NCI-H82 treated with DMSO at 0.1 percent for 48 hours (cell line): Measurements from ENCODE around the gene TNS3.
"Not testable (repeated sequence)": the region's sequence is repeated elsewhere in the genome, so short reads cannot be mapped to it uniquely, and the experiment has no call there.

ENCODE experiments used
- DNase-seq: peaks from one replicate; lab custom pipeline; 2025; ENCODE audit not compliant: unreplicated experiment; lab: John Stamatoyannopoulos, UW

The TNS3 gene

GRCh38 chr7:47581804-47582763 lies at the start of gene TNS3:
Gene TNS3, minus strand, starts transcription at chr7:47582111. Its CDS starts 142,475 bp downstream, at chr7:47439636.
- no peak for DNase-seq

- DNase-seq = no peak
Observed at GRCh38 chr7:47631711-47632110, 49.8 kb upstream of the TNS3 start.

- DNase-seq = no peak
Observed at GRCh38 chr7:47627580-47628283, 45.8 kb upstream of the TNS3 start.

GRCh38 chr7:47625861-47626715 lies 44.2 kb upstream of the TNS3 start:
- no peak for DNase-seq

- no peak for DNase-seq
Observed at GRCh38 chr7:47624689-47625088, 42.8 kb upstream of the TNS3 start.

GRCh38 chr7:47622946-47623640 lies 41.2 kb upstream of the TNS3 start:
- no peak for DNase-seq

GRCh38 chr7:47622586-47622945 lies 40.7 kb upstream of the TNS3 start:
- no peak for DNase-seq

- DNase-seq = no peak
Observed at GRCh38 chr7:47621979-47622561, 40.2 kb upstream of the TNS3 start.

GRCh38 chr7:47621347-47621746 lies 39.4 kb upstream of the TNS3 start:
- DNase-seq = no peak

GRCh38 chr7:47619806-47620205 lies 37.9 kb upstream of the TNS3 start:
- no peak for DNase-seq

GRCh38 chr7:47617131-47617530 lies 35.2 kb upstream of the TNS3 start:
- DNase-seq = no peak

- DNase-seq = no peak
Observed at GRCh38 chr7:47614450-47614849, 32.5 kb upstream of the TNS3 start.

- no peak for DNase-seq
Observed at GRCh38 chr7:47611045-47611511, 29.2 kb upstream of the TNS3 start.

GRCh38 chr7:47610506-47611044 lies 28.7 kb upstream of the TNS3 start:
- DNase-seq = no peak

- DNase-seq = no peak
Observed at GRCh38 chr7:47609803-47610452, 28.0 kb upstream of the TNS3 start.

- not testable (repeated sequence) for DNase-seq
Observed at GRCh38 chr7:47606593-47607046, 24.7 kb upstream of the TNS3 start.

- DNase-seq = no peak
Observed at GRCh38 chr7:47605816-47606575, 24.1 kb upstream of the TNS3 start.

- no peak for DNase-seq
Observed at GRCh38 chr7:47604496-47604890, 22.6 kb upstream of the TNS3 start.
